Astrocyte (in vitro differentiated cells and primary cell): Measurements from ENCODE around the gene PI16.
"Not testable (repeated sequence)": the region's sequence is repeated elsewhere in the genome, so short reads cannot be mapped to it uniquely, and the experiment has no call there.

ENCODE experiments used
- EZH2 ChIP-seq: IDR thresholded peaks from 2 replicates; pipeline ENCODE4 v1.6.1; 2012; ENCODE audit warnings: mild to moderate bottlenecking, low read length, inconsistent platforms; ENCODE audit not compliant: insufficient read depth
- TF ChIP-seq, protein P1 (sequence below): IDR thresholded peaks from 2 replicates; pipeline ENCODE4 v1.5.1; 2011; ENCODE audit warnings: low read depth, mild to moderate bottlenecking, inconsistent platforms, low read length, moderate library complexity; ENCODE audit not compliant: insufficient read depth

- TF ChIP-seq, protein P1, sequence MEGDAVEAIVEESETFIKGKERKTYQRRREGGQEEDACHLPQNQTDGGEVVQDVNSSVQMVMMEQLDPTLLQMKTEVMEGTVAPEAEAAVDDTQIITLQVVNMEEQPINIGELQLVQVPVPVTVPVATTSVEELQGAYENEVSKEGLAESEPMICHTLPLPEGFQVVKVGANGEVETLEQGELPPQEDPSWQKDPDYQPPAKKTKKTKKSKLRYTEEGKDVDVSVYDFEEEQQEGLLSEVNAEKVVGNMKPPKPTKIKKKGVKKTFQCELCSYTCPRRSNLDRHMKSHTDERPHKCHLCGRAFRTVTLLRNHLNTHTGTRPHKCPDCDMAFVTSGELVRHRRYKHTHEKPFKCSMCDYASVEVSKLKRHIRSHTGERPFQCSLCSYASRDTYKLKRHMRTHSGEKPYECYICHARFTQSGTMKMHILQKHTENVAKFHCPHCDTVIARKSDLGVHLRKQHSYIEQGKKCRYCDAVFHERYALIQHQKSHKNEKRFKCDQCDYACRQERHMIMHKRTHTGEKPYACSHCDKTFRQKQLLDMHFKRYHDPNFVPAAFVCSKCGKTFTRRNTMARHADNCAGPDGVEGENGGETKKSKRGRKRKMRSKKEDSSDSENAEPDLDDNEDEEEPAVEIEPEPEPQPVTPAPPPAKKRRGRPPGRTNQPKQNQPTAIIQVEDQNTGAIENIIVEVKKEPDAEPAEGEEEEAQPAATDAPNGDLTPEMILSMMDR, result not testable (repeated sequence)
- not testable (repeated sequence) for TF ChIP-seq EZH2
Observed at GRCh38 chr6:36939005-36939404, 15.5 kb upstream of the PI16 start.
